Small intestine (tissue), 16 donors: ENCODE results near the gene RNF138. TPM values are rescaled to one million over a fixed set of nuclear protein-coding genes. Genes with fewer than 3 reads are reported as not detected.

ENCODE experiments used
- DNase-seq, 2 donors: peaks; one replicate each; pipeline versions ENCODE4 v3.0.0 to v3.0.0-alpha.2; 2013
- FAIRE-seq: peaks from 2 replicates; lab custom pipeline; 2012; peaks lifted over from hg19 to GRCh38; lab: Jason Lieb, UNC
- H3K27ac ChIP-seq, 3 donors: one replicate each; pipeline ENCODE4 v1.5.1; 2013; ENCODE audit warnings: low read length in 2 of 3, mild to moderate bottlenecking in 2 of 3, control low read depth in 1 of 3, inconsistent platforms in 1 of 3, low read depth in 1 of 3, moderate library complexity in 1 of 3
- H3K27me3 ChIP-seq, 3 donors: one replicate each; pipeline ENCODE4 v1.6.1; 2013; ENCODE audit warnings: low read length in 3 of 3, inconsistent platforms in 1 of 3; ENCODE audit not compliant: control insufficient read depth in 3 of 3, insufficient read depth in 3 of 3
- H3K36me3 ChIP-seq, 3 donors: one replicate each; pipeline ENCODE4 v1.6.1; 2013; ENCODE audit warnings: low read length in 3 of 3, inconsistent platforms in 1 of 3, low read depth in 1 of 3, mild to moderate bottlenecking in 1 of 3, moderate library complexity in 1 of 3; ENCODE audit not compliant: control insufficient read depth in 3 of 3, insufficient read depth in 2 of 3
- H3K4me1 ChIP-seq, 3 donors: one replicate each; pipeline ENCODE4 v1.6.1; 2013; ENCODE audit warnings: low read length in 2 of 3, inconsistent platforms in 1 of 3, low read depth in 1 of 3, mild to moderate bottlenecking in 1 of 3, moderate library complexity in 1 of 3; ENCODE audit not compliant: control insufficient read depth in 3 of 3, insufficient read depth in 2 of 3
- H3K4me3 ChIP-seq, 3 donors: one replicate each; pipeline ENCODE4 v1.5.1; 2013; ENCODE audit warnings: low read length in 3 of 3, control low read depth in 1 of 3, inconsistent platforms in 1 of 3, low read depth in 1 of 3, mild to moderate bottlenecking in 1 of 3, moderate library complexity in 1 of 3
- H3K9me3 ChIP-seq, 2 donors: one replicate each; pipeline ENCODE4 v1.6.1; 2013; ENCODE audit warnings: low read depth in 1 of 2, low read length in 1 of 2; ENCODE audit not compliant: control insufficient read depth in 2 of 2, insufficient read depth in 1 of 2
- WGBS, 3 donors: extraction: QIAGEN DNeasy Blood & Tissue Kit; methylation state at CpG; one replicate each; pipeline ENCODE4 v1.1.7; 2013; 5-methylcytosine and 5-hydroxymethylcytosine counted together
- long read RNA-seq, 10 donors: transcript quantifications; one replicate each; lab custom pipeline, GENCODE V29; 2026
- polyA plus RNA-seq, 4 donors: library from polyadenylated mRNA; stranded (reverse) in 3 of 4; unstranded in 1 of 4; fragments of 200-250 nt in 3 of 4; fragments of 120-200 nt in 1 of 4; gene quantifications; one replicate each; pipeline versions ENCODE4 v1.2.1 to v1.2.3, GENCODE V29; 2013
- donor health status: healthy with polysubstance abuse.
- donor health status: control.
- donor health status: control.
- donor health status: Bipolar disorder and iron deficiency.
- donor health status: healthy.

RNF138 gene
- 10 to 100 TPM in 3 of 4 donors, 1 to 10 TPM in 1; 9.7 to 35.3 (median 20.0) TPM for polyA plus RNA-seq
- long read RNA-seq, donor 1, result 0 reads
- long read RNA-seq, donor 2, partial matches to known transcripts, result 0 of 1 reads
- long read RNA-seq, donor 2, other reads (novel, unspliced or antisense), result 0 of 1 reads
- long read RNA-seq, donor 3, partial matches to known transcripts, result 0 of 2 reads
- long read RNA-seq, donor 3, other reads (novel, unspliced or antisense), result 0 of 2 reads
- long read RNA-seq, donor 4, result 0 reads
- long read RNA-seq, donor 5, result 0 reads
- long read RNA-seq, donor 6, transcript RNF138-202 (8 exons, 3,570 nt), result major isoform, 9 of 9 reads
- long read RNA-seq, donor 6, partial matches to known transcripts, result 0 of 9 reads
- long read RNA-seq, donor 6, other reads (novel, unspliced or antisense), result 0 of 9 reads
- long read RNA-seq, donor 7, partial matches to known transcripts, result 5 of 8 reads
- long read RNA-seq, donor 7, other reads (novel, unspliced or antisense), result 0 of 8 reads
- long read RNA-seq, donor 8, result 0 reads
- long read RNA-seq, donor 9, partial matches to known transcripts, result 0 of 3 reads
- long read RNA-seq, donor 9, other reads (novel, unspliced or antisense), result 0 of 3 reads
- long read RNA-seq, donor 10, transcript RNF138-202 (8 exons, 3,570 nt), result major isoform, 5 of 5 reads
- long read RNA-seq, donor 10, partial matches to known transcripts, result 0 of 5 reads
- long read RNA-seq, donor 10, other reads (novel, unspliced or antisense), result 0 of 5 reads

GRCh38 chr18:32091724-32092421 is at the start of gene RNF138:
RNF138 (plus strand) TSS chr18:32091874; CDS start chr18:32092777, 903 bp downstream.
- DNase-seq, result peak; percentile 89 to 95
- Histone ChIP-seq H3K27me3 (no peaks in the 10 kb centered on the region), H3K36me3 (peaks cover 0 to 7% (median 2%) of the 10 kb centered on the region in 3 donors), H3K27ac (peak within 1 kb of the TSS; percentile 98 to 100 (median 100)), H3K4me1 (peaks cover 3 to 13% (median 3%) of the 10 kb centered on the region in 3 donors), H3K4me3 (peak within 1 kb of the TSS; percentile 90 to 95 (median 93)), H3K9me3 (no peaks in the 10 kb centered on the region)
- FAIRE-seq, result no peak
- WGBS, 3 donors, result 0 to 1% (median 0%) methylated on average over 61 to 75 of the region's 75 CpGs

- Histone ChIP-seq H3K9me3 (no peaks in the 10 kb centered on the region), H3K4me3 (no peak overlapping the region), H3K27ac (no peak overlapping the region), H3K4me1 (no peaks in the 10 kb centered on the region), H3K36me3 (peaks cover 2 to 36% (median 15%) of the 10 kb centered on the region in 3 donors), H3K27me3 (no peaks in the 10 kb centered on the region)
- DNase-seq, result no peak
- no peak for FAIRE-seq
These were observed 49.3 kb upstream of the RNF138 start for GRCh38 chr18:32042337-32042736.

- WGBS, 3 donors, result 19 to 48% (median 45%) methylated on average over 4 of the region's 4 CpGs
- no peaks in the 10 kb centered on the region for H3K27me3 ChIP-seq
- no peaks in the 10 kb centered on the region for H3K9me3 ChIP-seq
- DNase-seq (peak; percentile 83 to 91), FAIRE-seq (no peak)
- H3K36me3 ChIP-seq, result peaks cover 2 to 22% (median 3%) of the 10 kb centered on the region in 3 donors
- no peak overlapping the region for H3K4me3 ChIP-seq
- H3K27ac ChIP-seq, result peak overlapping the region; percentile 15 to 69 (median 64)
- peaks cover 5 to 25% (median 15%) of the 10 kb centered on the region in 3 donors for H3K4me1 ChIP-seq
These were observed 43.1 kb upstream of the RNF138 start for GRCh38 chr18:32048507-32049091.

GRCh38 chr18:32049393-32050171 is 42.1 kb upstream of the RNF138 start:
- H3K4me3 ChIP-seq, result no peak overlapping the region
- H3K36me3 ChIP-seq, result peaks cover 2 to 22% (median 3%) of the 10 kb centered on the region in 3 donors
- WGBS, 3 donors, result 68 to 80% (median 73%) methylated on average over 3 of the region's 3 CpGs
- DNase-seq, result peak; percentile 45 to 58
- H3K4me1 ChIP-seq, result peaks cover 5 to 25% (median 15%) of the 10 kb centered on the region in 3 donors
- H3K27ac ChIP-seq, result peak overlapping the region; percentile 43 to 64 (median 55)
- no peaks in the 10 kb centered on the region for H3K9me3 ChIP-seq
- H3K27me3 ChIP-seq, result no peaks in the 10 kb centered on the region
- no peak for FAIRE-seq

GRCh38 chr18:32056613-32057358 is 34.9 kb upstream of the RNF138 start:
- peaks cover 0 to 13% (median 12%) of the 10 kb centered on the region in 3 donors for H3K36me3 ChIP-seq
- peak; percentile 20 to 43 for DNase-seq
- H3K4me3 ChIP-seq, result no peak overlapping the region
- no peaks in the 10 kb centered on the region for H3K27me3 ChIP-seq
- 53 to 60% (median 57%) methylated on average over 3 of the region's 3 CpGs for WGBS, 3 donors
- H3K4me1 ChIP-seq, result peaks cover 0 to 3% (median 0%) of the 10 kb centered on the region in 3 donors
- no peak for FAIRE-seq
- H3K9me3 ChIP-seq, result no peaks in the 10 kb centered on the region
- H3K27ac ChIP-seq, result no peak overlapping the region

- Histone ChIP-seq H3K27me3 (no peaks in the 10 kb centered on the region), H3K9me3 (no peaks in the 10 kb centered on the region), H3K36me3 (peaks cover 0 to 13% (median 10%) of the 10 kb centered on the region in 3 donors), H3K4me1 (peaks cover 0 to 3% (median 0%) of the 10 kb centered on the region in 3 donors), H3K4me3 (no peak overlapping the region), H3K27ac (no peak overlapping the region)
- DNase-seq (no peak), FAIRE-seq (no peak)
- WGBS, 3 donors, result 78 to 93% (median 89%) methylated on average over 7 of the region's 7 CpGs
These were observed 34.0 kb upstream of the RNF138 start for GRCh38 chr18:32057624-32058165.

GRCh38 chr18:32060026-32060425 is 31.6 kb upstream of the RNF138 start:
- peaks cover 0 to 3% (median 0%) of the 10 kb centered on the region in 3 donors for H3K4me1 ChIP-seq
- FAIRE-seq, result no peak
- no peak overlapping the region for H3K4me3 ChIP-seq
- peaks cover 0 to 15% (median 10%) of the 10 kb centered on the region in 3 donors for H3K36me3 ChIP-seq
- H3K27ac ChIP-seq, result no peak overlapping the region
- H3K9me3 ChIP-seq, result no peaks in the 10 kb centered on the region
- no peak for DNase-seq
- H3K27me3 ChIP-seq, result no peaks in the 10 kb centered on the region
- WGBS, 3 donors, result 89 to 94% (median 91%) methylated on average over 2 of the region's 2 CpGs
